ENCODE data around the gene CAMK4.

The CAMK4 gene

GRCh38 chr5:111432883-111433536 lies 208.8 kb downstream of the CAMK4 start:
- no peak for DNase-seq (ENCODE audit: low read depth)

GRCh38 chr5:111434800-111435199 lies 210.6 kb downstream of the CAMK4 start:
- DNase-seq (ENCODE audit: low read depth): no peak

- no peak for DNase-seq (ENCODE audit: low read depth)
These were observed 215.4 kb downstream of the CAMK4 start for GRCh38 chr5:111439473-111440075.

GRCh38 chr5:111447099-111447498 lies 222.9 kb downstream of the CAMK4 start:
- no peak for DNase-seq (ENCODE audit: low read depth)

- no peak for DNase-seq (ENCODE audit: low read depth)
These were observed 223.6 kb downstream of the CAMK4 start for GRCh38 chr5:111447822-111448221.

- DNase-seq (ENCODE audit: low read depth): no peak
These were observed 229.1 kb downstream of the CAMK4 start for GRCh38 chr5:111453295-111453694.

- DNase-seq (ENCODE audit: low read depth): no peak
These were observed 229.6 kb downstream of the CAMK4 start for GRCh38 chr5:111453747-111454146.

- no peak for DNase-seq (ENCODE audit: low read depth)
These were observed 230.0 kb downstream of the CAMK4 start for GRCh38 chr5:111454198-111454622.

GRCh38 chr5:111454776-111455175 lies 230.6 kb downstream of the CAMK4 start:
- DNase-seq (ENCODE audit: low read depth): no peak

GRCh38 chr5:111461255-111461671 lies 237.1 kb downstream of the CAMK4 start:
- DNase-seq (ENCODE audit: low read depth): no peak

- no peak for DNase-seq (ENCODE audit: low read depth)
These were observed 237.8 kb downstream of the CAMK4 start for GRCh38 chr5:111461934-111462333.

GRCh38 chr5:111463311-111463710 lies 239.1 kb downstream of the CAMK4 start:
- no peak for DNase-seq (ENCODE audit: low read depth)

- DNase-seq (ENCODE audit: low read depth): no peak
These were observed 245.2 kb downstream of the CAMK4 start for GRCh38 chr5:111469293-111469896.

- no peak for DNase-seq (ENCODE audit: low read depth)
These were observed 245.7 kb downstream of the CAMK4 start for GRCh38 chr5:111469903-111470302.

GRCh38 chr5:111472096-111472495 lies 247.9 kb downstream of the CAMK4 start:
- DNase-seq (ENCODE audit: low read depth): no peak

- DNase-seq (ENCODE audit: low read depth): no peak
These were observed 248.4 kb downstream of the CAMK4 start for GRCh38 chr5:111472579-111472978.

GRCh38 chr5:111478266-111478665 lies 254.1 kb downstream of the CAMK4 start:
- no peak for DNase-seq (ENCODE audit: low read depth)

- no peak for DNase-seq (ENCODE audit: low read depth)
These were observed 254.7 kb downstream of the CAMK4 start for GRCh38 chr5:111478898-111479297.

GRCh38 chr5:111480346-111480745 lies 256.2 kb downstream of the CAMK4 start:
- DNase-seq (ENCODE audit: low read depth): no peak

GRCh38 chr5:111486055-111486454 lies 261.9 kb downstream of the CAMK4 start:
- no peak for DNase-seq (ENCODE audit: low read depth)

GRCh38 chr5:111486926-111487325 lies 262.7 kb downstream of the CAMK4 start:
- no peak for DNase-seq (ENCODE audit: low read depth)

GRCh38 chr5:111488353-111488752 lies 264.2 kb downstream of the CAMK4 start:
- no peak for DNase-seq (ENCODE audit: low read depth)

GRCh38 chr5:111493031-111493430 lies 268.8 kb downstream of the CAMK4 start:
- DNase-seq (ENCODE audit: low read depth): no peak

Data from stimulated activated CD8-positive, alpha-beta memory T cell treated with anti-CD3 and anti-CD28 coated beads, Interleukin-15, amount 100 ng/mL, for 24 hours (primary cell).